Fibroblast of lung (primary cell): ENCODE results near the gene SETDB2. TPM values are rescaled to one million over a fixed set of nuclear protein-coding genes. Genes with fewer than 3 reads are reported as not detected.

Experiments used
- DNase-seq, 2 donors: peaks; one replicate each; pipeline versions ENCODE4 v3.0.0 to v3.0.0-alpha.2; 2010; ENCODE audit warnings: low read depth in 2 of 2
- H2AFZ ChIP-seq: 2 replicates; pipeline ENCODE4 v1.5.1; 2012; ENCODE audit warnings: low read length, control low read depth, inconsistent platforms
- H3K27ac ChIP-seq: 2 replicates; pipeline ENCODE4 v1.5.1; 2011; ENCODE audit warnings: low read length, control low read depth; ENCODE audit not compliant: insufficient read depth
- H3K27me3 ChIP-seq: 2 replicates; pipeline ENCODE4 v1.5.1; 2011; ENCODE audit warnings: mild to moderate bottlenecking, low read length; ENCODE audit not compliant: control insufficient read depth, insufficient read depth
- H3K36me3 ChIP-seq: 2 replicates; pipeline ENCODE4 v1.5.1; 2011; ENCODE audit warnings: low read length; ENCODE audit not compliant: control insufficient read depth, insufficient read depth
- H3K4me1 ChIP-seq: 2 replicates; pipeline ENCODE4 v1.5.1; 2011; ENCODE audit warnings: low read length; ENCODE audit not compliant: control insufficient read depth, insufficient read depth; ENCODE audit errors: extremely low read depth
- H3K4me2 ChIP-seq: 2 replicates; pipeline ENCODE4 v1.5.1; 2011; ENCODE audit warnings: low read length, control low read depth; ENCODE audit not compliant: insufficient read depth; ENCODE audit errors: extremely low read depth
- H3K4me3 ChIP-seq, 4 experiments: fragments of 200-600 bp in 1 of 4; sonication (generic) in 1 of 4; replicated peaks in 1 of 4; 2 replicates each; pipeline ENCODE4 v1.5.1; 2011 to 2016; ENCODE audit warnings: low read length in 4 of 4, low read depth in 3 of 4, mild to moderate bottlenecking in 3 of 4, control low read depth in 2 of 4, inconsistent platforms in 1 of 4, mixed read lengths in 1 of 4; ENCODE audit not compliant: insufficient read depth in 1 of 4; ENCODE audit errors: control extremely low read depth in 1 of 4
- H3K79me2 ChIP-seq: 2 replicates; pipeline ENCODE4 v1.5.1; 2012; ENCODE audit warnings: mild to moderate bottlenecking, low read length, inconsistent platforms; ENCODE audit not compliant: control insufficient read depth, insufficient read depth
- H3K9ac ChIP-seq: 2 replicates; pipeline ENCODE4 v1.5.1; 2011; ENCODE audit warnings: mild to moderate bottlenecking, low read length, control low read depth; ENCODE audit not compliant: insufficient read depth
- H3K9me3 ChIP-seq: 2 replicates; pipeline ENCODE4 v1.5.1; 2012; ENCODE audit warnings: low read depth, low read length; ENCODE audit not compliant: control insufficient read depth, insufficient read depth
- H4K20me1 ChIP-seq: 2 replicates; pipeline ENCODE4 v1.5.1; 2011; ENCODE audit warnings: low read length; ENCODE audit not compliant: control insufficient read depth, insufficient read depth; ENCODE audit errors: extremely low read depth
- EZH2 ChIP-seq: IDR thresholded peaks from 2 replicates; pipeline ENCODE4 v1.5.1; 2012; ENCODE audit warnings: low read length, control low read depth, mild to moderate bottlenecking; ENCODE audit errors: missing control alignments
- polyA plus RNA-seq, 2 donors: library from polyadenylated mRNA; depleted of rRNA in 1 of 2; stranded (reverse) in 1 of 2; unstranded in 1 of 2; fragments of >200 nt; gene quantifications; 2 replicates each; pipeline ENCODE4 v1.2.1, GENCODE V29; 2011 to 2012; ENCODE audit warnings: missing spikeins in 1 of 2
- total RNA-seq: library from RNA; depleted of rRNA; stranded (reverse); fragments of >200 nt; gene quantifications from 2 replicates; pipeline ENCODE4 v1.2.1, GENCODE V29; 2014
- TF ChIP-seq, protein P1 (sequence below), 2 donors: IDR thresholded peaks in 1 of 2; conservative IDR thresholded peaks in 1 of 2; 1 replicate in 1 of 2; 2 replicates in 1 of 2; pipeline ENCODE4 v1.5.1; 2011 to 2012; ENCODE audit warnings: low read length in 2 of 2, control low read depth in 1 of 2, inconsistent platforms in 1 of 2, low read depth in 1 of 2, mild to moderate bottlenecking in 1 of 2

SETDB2 gene
- total and polyA plus RNA-seq, 2 donors (not counting 1 experiment from before 2014, with no cell fraction given) = 10.4 to 13.7 TPM

DNA sequence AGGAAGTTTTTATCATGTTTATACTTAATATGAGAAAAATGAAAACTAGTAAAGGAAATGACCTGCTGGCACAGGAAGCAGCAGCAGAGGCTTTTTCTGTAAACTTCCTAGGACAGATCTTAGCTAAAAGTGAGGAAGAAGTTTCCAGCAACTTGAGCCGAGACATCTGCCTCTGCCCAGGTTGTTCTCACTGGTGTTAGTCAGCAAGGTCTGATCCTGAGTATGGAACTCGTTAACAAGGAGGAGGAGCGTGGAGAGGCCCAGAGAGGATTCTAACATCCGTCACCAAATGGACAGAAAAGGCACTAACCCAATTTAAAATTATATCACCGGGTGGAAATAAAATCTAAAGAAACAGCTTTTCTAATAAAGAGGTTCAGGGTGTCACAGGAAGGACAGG lies 95.2 kb downstream of the SETDB2 start:
- Histone ChIP-seq H3K9me3 (no peaks in the 10 kb centered on the region), H3K4me3 (no peak overlapping the region), H3K9ac (no peak overlapping the region), H3K27me3 (no peaks in the 10 kb centered on the region), H3K27ac (no peak overlapping the region), H3K79me2 (no peaks in the 10 kb centered on the region), H3K4me2 (no peak overlapping the region), H3K4me1 (no peaks in the 10 kb centered on the region), H2AFZ (no peak overlapping the region), H4K20me1 (no peaks in the 10 kb centered on the region), H3K36me3 (peaks cover 7% of the 10 kb centered on the region)
- TF ChIP-seq, protein P1, sequence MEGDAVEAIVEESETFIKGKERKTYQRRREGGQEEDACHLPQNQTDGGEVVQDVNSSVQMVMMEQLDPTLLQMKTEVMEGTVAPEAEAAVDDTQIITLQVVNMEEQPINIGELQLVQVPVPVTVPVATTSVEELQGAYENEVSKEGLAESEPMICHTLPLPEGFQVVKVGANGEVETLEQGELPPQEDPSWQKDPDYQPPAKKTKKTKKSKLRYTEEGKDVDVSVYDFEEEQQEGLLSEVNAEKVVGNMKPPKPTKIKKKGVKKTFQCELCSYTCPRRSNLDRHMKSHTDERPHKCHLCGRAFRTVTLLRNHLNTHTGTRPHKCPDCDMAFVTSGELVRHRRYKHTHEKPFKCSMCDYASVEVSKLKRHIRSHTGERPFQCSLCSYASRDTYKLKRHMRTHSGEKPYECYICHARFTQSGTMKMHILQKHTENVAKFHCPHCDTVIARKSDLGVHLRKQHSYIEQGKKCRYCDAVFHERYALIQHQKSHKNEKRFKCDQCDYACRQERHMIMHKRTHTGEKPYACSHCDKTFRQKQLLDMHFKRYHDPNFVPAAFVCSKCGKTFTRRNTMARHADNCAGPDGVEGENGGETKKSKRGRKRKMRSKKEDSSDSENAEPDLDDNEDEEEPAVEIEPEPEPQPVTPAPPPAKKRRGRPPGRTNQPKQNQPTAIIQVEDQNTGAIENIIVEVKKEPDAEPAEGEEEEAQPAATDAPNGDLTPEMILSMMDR (conservative IDR thresholded peaks at IDR 0.05 in 1 of 2, IDR thresholded peaks at IDR 0.05 in 1 of 2; ENCODE audit: low read depth in 1 of 2, low read length in 2 of 2) = no peak
- TF ChIP-seq EZH2 = no peak
- DNase-seq = no peak

DNA sequence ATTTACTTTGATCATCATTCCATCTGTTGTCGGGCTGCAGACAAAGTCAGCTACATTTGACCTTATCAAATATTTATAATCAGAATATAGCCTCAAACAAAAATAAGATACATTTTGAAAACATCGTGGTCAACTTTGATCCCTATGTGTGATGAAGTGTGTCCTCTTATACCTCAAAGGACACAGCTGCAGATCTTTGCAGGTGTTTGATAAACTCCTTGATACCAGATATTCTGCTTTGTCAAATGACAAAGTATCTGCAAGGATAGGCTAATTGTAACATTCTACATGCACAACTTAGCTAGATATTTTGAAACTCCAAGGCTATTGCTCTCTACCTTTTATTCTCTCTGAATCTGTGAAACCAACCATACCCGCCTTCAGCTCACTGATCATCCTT lies 95.7 kb downstream of the SETDB2 start:
- no peak overlapping the region for H3K4me3 ChIP-seq
- no peaks in the 10 kb centered on the region for H4K20me1 ChIP-seq
- no peak for DNase-seq
- TF ChIP-seq EZH2 = no peak
- TF ChIP-seq, protein P1 (conservative IDR thresholded peaks at IDR 0.05 in 1 of 2, IDR thresholded peaks at IDR 0.05 in 1 of 2; ENCODE audit: low read depth in 1 of 2, low read length in 2 of 2) = no peak
- H3K9ac ChIP-seq = no peak overlapping the region
- H3K79me2 ChIP-seq = no peaks in the 10 kb centered on the region
- H3K9me3 ChIP-seq = no peaks in the 10 kb centered on the region
- H3K27ac ChIP-seq = no peak overlapping the region
- H3K4me1 ChIP-seq = no peaks in the 10 kb centered on the region
- H3K36me3 ChIP-seq = peaks cover 7% of the 10 kb centered on the region
- no peak overlapping the region for H2AFZ ChIP-seq
- no peaks in the 10 kb centered on the region for H3K27me3 ChIP-seq
- H3K4me2 ChIP-seq = no peak overlapping the region

DNA sequence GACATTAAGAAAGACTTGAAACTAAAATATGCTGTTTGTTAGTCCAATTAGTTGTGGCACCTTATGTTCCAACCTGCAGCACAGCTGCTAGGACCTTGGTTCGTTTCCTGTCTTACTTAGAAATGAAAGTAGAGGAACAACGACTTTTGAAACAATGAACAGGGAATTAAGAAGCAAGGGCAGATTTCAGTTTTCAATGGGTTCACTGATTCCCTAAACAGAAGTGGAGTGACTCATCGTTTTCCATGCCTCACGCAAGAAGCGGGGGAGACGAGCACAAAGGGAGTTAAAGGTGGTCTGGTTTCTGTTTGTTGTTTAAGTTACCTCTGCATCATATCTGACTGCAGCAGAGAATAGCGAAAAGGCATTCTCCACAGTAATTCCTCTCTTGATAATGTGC lies 96.5 kb downstream of the SETDB2 start:
- peak; percentile 9 to 82 for DNase-seq
- Histone ChIP-seq H3K4me2 (no peak overlapping the region), H3K4me3 (no peak overlapping the region), H3K4me1 (no peaks in the 10 kb centered on the region), H3K9ac (no peak overlapping the region), H3K79me2 (no peaks in the 10 kb centered on the region), H3K36me3 (peaks cover 7% of the 10 kb centered on the region), H3K27ac (no peak overlapping the region), H4K20me1 (no peaks in the 10 kb centered on the region), H2AFZ (no peak overlapping the region), H3K27me3 (no peaks in the 10 kb centered on the region), H3K9me3 (no peaks in the 10 kb centered on the region)
- TF ChIP-seq, protein P1 (conservative IDR thresholded peaks at IDR 0.05 in 1 of 2, IDR thresholded peaks at IDR 0.05 in 1 of 2; ENCODE audit: low read depth in 1 of 2, low read length in 2 of 2) = no peak
- no peak for TF ChIP-seq EZH2
